Neuronal stem cell (in vitro differentiated cells): ENCODE results near the gene FBXL3.

Experiments
- DNase-seq: peaks from one replicate; pipeline ENCODE4 v3.0.0-alpha.2; 2013; ENCODE audit warnings: low spot score
- H2AFZ ChIP-seq: one replicate; pipeline ENCODE4 v1.6.1; 2013; ENCODE audit warnings: mild to moderate bottlenecking, low read length, inconsistent platforms
- H2AK5ac ChIP-seq: 2 replicates; pipeline ENCODE4 v1.6.1; 2013; ENCODE audit warnings: low read depth, mild to moderate bottlenecking, inconsistent platforms, low read length, moderate library complexity, mixed read lengths
- H2BK120ac ChIP-seq: 2 replicates; pipeline ENCODE4 v1.6.1; 2013; ENCODE audit warnings: low read depth, mild to moderate bottlenecking, inconsistent platforms, low read length, moderate library complexity, mixed read lengths
- H2BK12ac ChIP-seq: one replicate; pipeline ENCODE4 v1.6.1; 2013; ENCODE audit warnings: low read length, inconsistent platforms
- H2BK15ac ChIP-seq: 2 replicates; pipeline ENCODE4 v1.6.1; 2013; ENCODE audit warnings: mild to moderate bottlenecking, low read length, inconsistent platforms, mixed read lengths
- H2BK5ac ChIP-seq: one replicate; pipeline ENCODE4 v1.6.1; 2013; ENCODE audit warnings: inconsistent platforms, mild to moderate bottlenecking, low read length, moderate library complexity
- H3K14ac ChIP-seq: one replicate; pipeline ENCODE4 v1.6.1; 2013; ENCODE audit warnings: low read length, inconsistent platforms
- H3K18ac ChIP-seq: 2 replicates; pipeline ENCODE4 v1.6.1; 2013; ENCODE audit warnings: low read length, inconsistent platforms
- H3K23ac ChIP-seq: 2 replicates; pipeline ENCODE4 v1.6.1; 2013; ENCODE audit warnings: low read depth, mild to moderate bottlenecking, mixed read lengths, low read length, inconsistent platforms; ENCODE audit not compliant: poor library complexity
- H3K27ac ChIP-seq: replicated peaks from 3 replicates; pipeline ENCODE4 v1.5.1; 2013; ENCODE audit warnings: low read length, inconsistent platforms
- H3K27me3 ChIP-seq, 3 experiments: 2 replicates each; pipeline ENCODE4 v1.6.1; 2013; ENCODE audit warnings: low read length in 3 of 3, mild to moderate bottlenecking in 2 of 3, inconsistent platforms in 1 of 3, low read depth in 1 of 3, mixed read lengths in 1 of 3, moderate library complexity in 1 of 3; ENCODE audit not compliant: control insufficient read depth in 3 of 3, insufficient read depth in 3 of 3
- H3K36me3 ChIP-seq, 2 donors: replicated peaks in 1 of 2; 2 replicates each; pipeline ENCODE4 v1.6.1; 2013; ENCODE audit warnings: low read length in 2 of 2; ENCODE audit not compliant: control insufficient read depth in 2 of 2, insufficient read depth in 2 of 2
- H3K4ac ChIP-seq: 2 replicates; pipeline ENCODE4 v1.6.1; 2013; ENCODE audit warnings: inconsistent platforms, mild to moderate bottlenecking, low read length, moderate library complexity
- H3K4me1 ChIP-seq, 2 donors: 1 replicate in 1 of 2; 2 replicates in 1 of 2; pipeline ENCODE4 v1.6.1; 2013; ENCODE audit warnings: low read length in 2 of 2, low read depth in 1 of 2; ENCODE audit not compliant: control insufficient read depth in 2 of 2, insufficient read depth in 1 of 2
- H3K4me2 ChIP-seq: one replicate; pipeline ENCODE4 v1.6.1; 2013; ENCODE audit warnings: mild to moderate bottlenecking, low read length, inconsistent platforms; ENCODE audit not compliant: insufficient read depth, poor library complexity, severe bottlenecking
- H3K4me3 ChIP-seq, 2 donors: 2 replicates each; pipeline ENCODE4 v1.5.1; 2013; ENCODE audit warnings: low read length in 2 of 2, mild to moderate bottlenecking in 2 of 2, inconsistent platforms in 1 of 2, moderate library complexity in 1 of 2
- H3K79me1 ChIP-seq: one replicate; pipeline ENCODE4 v1.6.1; 2013; ENCODE audit warnings: low read depth, mild to moderate bottlenecking, inconsistent platforms, low read length, moderate library complexity
- H3K9ac ChIP-seq: one replicate; pipeline ENCODE4 v1.6.1; 2013; ENCODE audit warnings: mild to moderate bottlenecking, low read depth, low read length, inconsistent platforms; ENCODE audit not compliant: poor library complexity
- H3K9me3 ChIP-seq, 2 donors: replicated peaks in 1 of 2; 2 replicates each; pipeline versions ENCODE3 to v1.6.1; 2013; ENCODE audit warnings: low read length in 2 of 2, mild to moderate bottlenecking in 2 of 2, inconsistent platforms in 1 of 2, low read depth in 1 of 2, mixed read lengths in 1 of 2, moderate library complexity in 1 of 2; ENCODE audit not compliant: control insufficient read depth in 2 of 2, insufficient read depth in 1 of 2
- H4K8ac ChIP-seq: one replicate; pipeline ENCODE4 v1.6.1; 2013; ENCODE audit warnings: low read depth, mild to moderate bottlenecking, inconsistent platforms, low read length, moderate library complexity
- H4K91ac ChIP-seq: one replicate; pipeline ENCODE4 v1.6.1; 2013; ENCODE audit warnings: low read length, low read depth, mild to moderate bottlenecking, inconsistent platforms; ENCODE audit not compliant: poor library complexity
- WGBS, 2 donors: extraction: QIAGEN DNeasy Blood & Tissue Kit; methylation state at CpG; one replicate each; pipeline ENCODE4 v1.1.7; 2013; ENCODE audit warnings: missing lambda C conversion rate in 2 of 2, mixed read lengths in 1 of 2; ENCODE audit not compliant: insufficient read length in 2 of 2, insufficient replicate concordance in 1 of 2; ENCODE audit errors: extremely low coverage in 2 of 2; 5-methylcytosine and 5-hydroxymethylcytosine counted together

The FBXL3 gene

DNA sequence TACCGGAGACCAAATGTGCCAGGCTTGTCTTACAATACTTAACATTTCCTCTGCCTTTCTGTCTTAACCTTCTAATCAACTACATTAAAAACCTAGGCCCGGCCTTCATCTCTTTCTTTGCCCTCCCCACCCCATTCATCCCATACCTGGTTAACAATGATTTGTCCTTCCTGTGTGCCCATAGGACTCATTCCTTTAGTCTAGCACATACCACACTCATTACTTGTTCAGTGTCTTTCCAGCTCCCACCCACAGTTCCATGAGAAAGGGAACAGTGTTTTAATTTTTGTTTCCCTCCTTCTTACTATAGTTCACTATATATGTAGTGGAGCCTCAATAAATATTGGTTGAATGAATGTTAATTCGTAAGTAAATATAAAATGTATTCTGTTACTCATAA lies 32.7 kb downstream of the FBXL3 start:
- Histone ChIP-seq H3K4me2 (no peak overlapping the region), H3K36me3 (peaks cover 5 to 38% of the 10 kb centered on the region in 2 donors), H2AFZ (no peak overlapping the region), H3K23ac (no peak overlapping the region), H2AK5ac (no peak overlapping the region), H3K27ac (no peak overlapping the region), H4K91ac (no peak overlapping the region), H3K18ac (no peak overlapping the region), H3K4me1 (peaks cover 3 to 5% of the 10 kb centered on the region in 2 donors), H2BK12ac (no peak overlapping the region), H3K9ac (no peak overlapping the region), H3K14ac (no peak overlapping the region), H3K4ac (no peak overlapping the region), H3K79me1 (no peaks in the 10 kb centered on the region), H4K8ac (no peak overlapping the region), H2BK15ac (no peak overlapping the region), H3K9me3 (no peaks in the 10 kb centered on the region), H2BK5ac (no peak overlapping the region), H2BK120ac (no peak overlapping the region), H3K4me3 (no peak overlapping the region), H3K27me3 (no peaks in the 10 kb centered on the region)
- no peak for DNase-seq
- WGBS, 2 donors: no CpG with 5 or more reads among the region's 3 CpGs

DNA sequence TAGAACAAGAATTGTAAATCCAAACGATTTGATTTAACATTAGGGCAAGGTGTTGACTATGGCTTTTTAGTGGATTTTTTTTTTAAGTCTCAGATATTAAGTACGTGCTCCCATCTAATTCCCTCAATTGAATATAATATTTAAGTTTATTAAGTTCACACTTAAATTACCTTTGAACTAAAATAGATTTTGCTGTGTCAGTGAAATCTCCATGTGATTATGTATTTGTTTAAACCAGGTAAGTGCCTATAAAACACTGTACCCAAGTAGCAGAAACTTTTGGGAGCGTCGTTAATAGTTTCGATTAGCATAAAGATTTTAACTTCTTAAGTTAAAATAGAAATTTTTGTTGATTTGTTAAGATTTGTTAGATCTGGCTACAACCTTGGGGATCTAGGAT lies 33.5 kb downstream of the FBXL3 start:
- Histone ChIP-seq H3K4ac (no peak overlapping the region), H2BK12ac (no peak overlapping the region), H2AFZ (no peak overlapping the region), H2BK15ac (no peak overlapping the region), H3K27me3 (no peaks in the 10 kb centered on the region), H3K14ac (no peak overlapping the region), H3K18ac (no peak overlapping the region), H3K79me1 (no peaks in the 10 kb centered on the region), H2BK120ac (no peak overlapping the region), H3K4me2 (no peak overlapping the region), H3K23ac (no peak overlapping the region), H3K4me3 (peak overlapping the region in 1 of 2 donors; percentile 85), H2AK5ac (no peak overlapping the region), H3K36me3 (peaks cover 4 to 30% of the 10 kb centered on the region in 2 donors), H3K9ac (no peak overlapping the region), H3K9me3 (no peaks in the 10 kb centered on the region), H3K27ac (no peak overlapping the region), H4K91ac (no peak overlapping the region), H4K8ac (no peak overlapping the region), H3K4me1 (peaks cover 3 to 5% of the 10 kb centered on the region in 2 donors), H2BK5ac (no peak overlapping the region)
- 100% methylated on average over 3 of the region's 5 CpGs; no CpG with 5 or more reads in 1 of the 2 donors for WGBS, 2 donors
- no peak for DNase-seq

DNA sequence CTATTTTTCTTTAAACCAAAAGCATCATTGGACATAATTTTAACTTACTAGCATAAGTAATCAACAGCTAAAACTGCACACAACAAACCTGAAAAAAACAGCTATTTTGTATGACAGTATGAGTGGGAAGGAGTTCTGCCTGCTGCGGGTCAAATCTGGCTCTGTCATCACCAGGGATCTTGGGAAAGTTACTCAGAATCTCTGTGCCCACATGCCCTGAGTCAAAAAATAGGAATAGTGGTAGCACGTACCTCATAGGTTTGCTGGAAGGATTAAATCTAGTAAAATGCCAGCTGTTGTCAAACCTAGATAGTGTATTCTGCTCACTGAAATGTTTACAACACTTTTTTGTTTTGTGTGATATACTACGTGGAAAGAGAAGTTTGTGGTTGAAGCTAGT lies 33.9 kb downstream of the FBXL3 start:
- H2BK15ac ChIP-seq: no peak overlapping the region
- H3K4me1 ChIP-seq: peaks cover 3 to 5% of the 10 kb centered on the region in 2 donors
- no peak overlapping the region for H4K91ac ChIP-seq
- H3K18ac ChIP-seq: no peak overlapping the region
- no peaks in the 10 kb centered on the region for H3K79me1 ChIP-seq
- peak overlapping the region; percentile 82 to 85 for H3K4me3 ChIP-seq
- H2BK5ac ChIP-seq: no peak overlapping the region
- H2BK120ac ChIP-seq: no peak overlapping the region
- no peak overlapping the region for H2BK12ac ChIP-seq
- WGBS, 2 donors: no CpG with 5 or more reads among the region's 3 CpGs
- no peak overlapping the region for H3K14ac ChIP-seq
- DNase-seq: no peak
- H3K9ac ChIP-seq: no peak overlapping the region
- H3K9me3 ChIP-seq: no peaks in the 10 kb centered on the region
- H3K4ac ChIP-seq: no peak overlapping the region
- no peaks in the 10 kb centered on the region for H3K27me3 ChIP-seq
- H3K27ac ChIP-seq: no peak overlapping the region
- no peak overlapping the region for H3K23ac ChIP-seq
- peak overlapping the region; percentile 78 for H3K4me2 ChIP-seq
- H4K8ac ChIP-seq: no peak overlapping the region
- no peak overlapping the region for H2AK5ac ChIP-seq
- H2AFZ ChIP-seq: peak overlapping the region; percentile 98
- H3K36me3 ChIP-seq: peaks cover 4 to 26% of the 10 kb centered on the region in 2 donors

DNA sequence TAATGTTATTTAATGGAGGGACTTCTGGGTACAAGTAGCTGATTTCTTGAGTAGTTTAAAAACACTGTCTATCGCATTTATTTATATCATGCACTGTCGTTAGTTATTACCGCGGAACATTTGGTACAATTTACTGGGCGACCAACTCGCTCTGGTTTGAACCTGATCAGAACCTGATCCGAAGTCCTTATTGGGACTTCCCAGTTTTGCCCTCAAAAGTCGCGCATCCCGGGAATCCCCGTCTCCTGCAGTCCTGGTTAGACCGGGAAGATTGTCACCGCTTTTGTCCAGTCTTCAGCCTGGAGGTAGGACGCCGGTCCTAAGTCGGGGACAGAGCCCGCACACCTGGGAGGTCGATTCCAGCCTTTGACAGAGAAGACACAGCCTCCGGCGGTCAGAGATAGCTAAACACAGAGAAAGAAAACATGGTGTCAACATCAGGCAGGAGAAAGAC lies 34.4 kb downstream of the FBXL3 start:
- H2BK15ac ChIP-seq: no peak overlapping the region
- H2BK120ac ChIP-seq: no peak overlapping the region
- peak overlapping the region; percentile 67 for H2BK5ac ChIP-seq
- H3K18ac ChIP-seq: peak overlapping the region; percentile 7
- H4K91ac ChIP-seq: no peak overlapping the region
- peak; percentile 5 for DNase-seq
- H3K4me3 ChIP-seq: peak overlapping the region; percentile 82 to 85
- no peak overlapping the region for H3K4ac ChIP-seq
- H2AFZ ChIP-seq: peak overlapping the region; percentile 98
- H2BK12ac ChIP-seq: no peak overlapping the region
- no peak overlapping the region for H3K23ac ChIP-seq
- H3K14ac ChIP-seq: no peak overlapping the region
- H2AK5ac ChIP-seq: no peak overlapping the region
- no peaks in the 10 kb centered on the region for H3K27me3 ChIP-seq
- H3K9me3 ChIP-seq: no peaks in the 10 kb centered on the region
- peak overlapping the region; percentile 56 for H4K8ac ChIP-seq
- H3K4me2 ChIP-seq: peak overlapping the region; percentile 78
- H3K4me1 ChIP-seq: peaks cover 3 to 5% of the 10 kb centered on the region in 2 donors
- WGBS, 2 donors: no CpG with 5 or more reads among the region's 20 CpGs
- H3K27ac ChIP-seq: no peak overlapping the region
- peaks cover 4 to 21% of the 10 kb centered on the region in 2 donors for H3K36me3 ChIP-seq
- no peaks in the 10 kb centered on the region for H3K79me1 ChIP-seq
- peak overlapping the region; percentile 93 for H3K9ac ChIP-seq
